ENCODE measurements around the gene NSUN2.

DNA sequence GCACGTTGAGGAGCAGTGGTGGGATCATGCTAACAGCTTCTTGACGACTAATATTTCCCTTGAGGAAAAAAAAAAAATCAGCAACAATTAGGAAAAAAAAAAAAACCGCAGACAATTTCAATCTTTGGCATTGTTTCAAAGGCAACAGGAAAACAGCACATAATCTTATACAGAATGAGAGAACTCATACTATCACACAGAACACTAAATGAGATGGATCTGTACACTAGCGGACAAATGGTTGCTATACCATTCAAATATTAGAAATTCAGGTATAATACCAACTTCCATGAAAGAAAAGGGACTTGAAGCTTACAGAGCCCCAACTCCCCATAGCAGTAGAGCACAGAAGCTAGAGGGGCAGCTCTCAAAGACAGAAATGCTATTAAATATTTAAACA, 9.6 kb downstream of the NSUN2 start:
- TF ChIP-seq CTCF (IDR thresholded peaks at IDR 0.05; ENCODE audit: low read depth, low read length) (no peak), EZH2phosphoT487 (IDR thresholded peaks at IDR 0.05; ENCODE audit: low read depth) (no peak)

Measured in OCI-LY3 (cell line).